Kidney epithelial cell (primary cell): ENCODE results near the gene ANKRD60. TPM values are rescaled to one million over a fixed set of nuclear protein-coding genes. Genes with fewer than 3 reads are reported as not detected.

Experiments
- DNase-seq: peaks from one replicate; pipeline ENCODE4 v3.0.0-alpha.2; 2010; ENCODE audit warnings: low read depth
- H3K27me3 ChIP-seq: 2 replicates; pipeline ENCODE4 v1.6.0; 2011; ENCODE audit warnings: low read length; ENCODE audit not compliant: control insufficient read depth, insufficient read depth
- H3K36me3 ChIP-seq: 2 replicates; pipeline ENCODE4 v1.5.1; 2011; ENCODE audit warnings: low read length; ENCODE audit not compliant: control insufficient read depth, insufficient read depth
- H3K4me3 ChIP-seq: 2 replicates; pipeline ENCODE4 v1.5.1; 2011; ENCODE audit warnings: low read depth, mild to moderate bottlenecking, control low read depth, low read length
- CTCF ChIP-seq: IDR thresholded peaks from 2 replicates; pipeline ENCODE4 v1.5.1; 2011; ENCODE audit warnings: mild to moderate bottlenecking, moderate library complexity, low read length, control low read depth, inconsistent platforms; ENCODE audit not compliant: insufficient read depth, poor library complexity, severe bottlenecking
- total RNA-seq: library from RNA; depleted of rRNA; stranded (reverse); fragments of >200 nt; gene quantifications from 2 replicates; pipeline ENCODE4 v1.2.3, GENCODE V29; 2015

Gene ANKRD60
- total RNA-seq, 1 donor from 2014 or later, result not detected

- Histone ChIP-seq H3K27me3 (no peaks in the 10 kb centered on the region), H3K4me3 (no peak overlapping the region), H3K36me3 (peaks cover 4% of the 10 kb centered on the region)
- peak; percentile 29 for TF ChIP-seq CTCF
- DNase-seq, result no peak
These were observed 17.9 kb upstream of the ANKRD60 start for GRCh38 chr20:58246346-58246745.

- H3K4me3 ChIP-seq, result no peak overlapping the region
- no peaks in the 10 kb centered on the region for H3K27me3 ChIP-seq
- DNase-seq, result no peak
- no peak for TF ChIP-seq CTCF
- peaks cover 4% of the 10 kb centered on the region for H3K36me3 ChIP-seq
These were observed 17.5 kb upstream of the ANKRD60 start for GRCh38 chr20:58245931-58246330.

- H3K36me3 ChIP-seq, result peaks cover 4% of the 10 kb centered on the region
- no peak overlapping the region for H3K4me3 ChIP-seq
- no peak for DNase-seq
- no peaks in the 10 kb centered on the region for H3K27me3 ChIP-seq
- TF ChIP-seq CTCF, result no peak
These were observed 16.9 kb upstream of the ANKRD60 start for GRCh38 chr20:58245181-58245891.

GRCh38 chr20:58244517-58245030 is 16.1 kb upstream of the ANKRD60 start:
- H3K27me3 ChIP-seq, result no peaks in the 10 kb centered on the region
- H3K36me3 ChIP-seq, result peaks cover 4% of the 10 kb centered on the region
- H3K4me3 ChIP-seq, result no peak overlapping the region
- TF ChIP-seq CTCF, result no peak
- no peak for DNase-seq

- no peaks in the 10 kb centered on the region for H3K27me3 ChIP-seq
- no peak for DNase-seq
- no peak overlapping the region for H3K4me3 ChIP-seq
- no peak for TF ChIP-seq CTCF
- H3K36me3 ChIP-seq, result peaks cover 4% of the 10 kb centered on the region
These were observed 15.4 kb upstream of the ANKRD60 start for GRCh38 chr20:58243653-58244410.
